Measurements from ENCODE around the gene GLI2. TPM values are rescaled to one million over a fixed set of nuclear protein-coding genes. Genes with fewer than 3 reads are reported as not detected.
A peak's percentile ranks its signal among the peaks of the same experiment; 100 is the strongest.

The GLI2 gene
- total RNA-seq, 1 donor from 2014 or later: not detected

DNA sequence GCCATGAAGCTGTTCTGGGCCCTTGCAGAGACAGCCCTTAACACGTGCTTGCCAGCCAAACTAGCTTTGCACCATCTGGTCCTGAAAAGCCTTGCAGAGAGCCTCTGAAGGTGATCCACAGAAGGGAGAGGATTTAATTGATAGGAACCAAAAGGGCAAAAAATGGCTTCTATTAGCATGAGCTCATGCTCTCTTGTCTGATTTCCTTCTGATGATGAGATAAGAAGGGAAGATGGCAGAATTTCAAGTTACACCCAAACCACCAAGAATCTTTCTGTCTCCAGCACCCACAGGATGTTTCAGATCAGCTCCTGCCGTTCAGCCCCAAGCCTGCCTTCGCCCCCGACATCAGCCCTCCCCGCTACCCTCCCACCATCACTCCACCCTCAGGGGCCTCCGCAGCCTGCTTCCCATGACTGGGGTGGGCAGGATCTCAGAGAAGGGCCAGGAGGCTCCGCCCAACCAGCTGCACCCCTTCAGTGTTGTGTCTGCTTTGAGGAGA lies 23.4 kb upstream of the GLI2 start:
- DNase-seq (ENCODE audit: low read depth, low spot score): no peak

DNA sequence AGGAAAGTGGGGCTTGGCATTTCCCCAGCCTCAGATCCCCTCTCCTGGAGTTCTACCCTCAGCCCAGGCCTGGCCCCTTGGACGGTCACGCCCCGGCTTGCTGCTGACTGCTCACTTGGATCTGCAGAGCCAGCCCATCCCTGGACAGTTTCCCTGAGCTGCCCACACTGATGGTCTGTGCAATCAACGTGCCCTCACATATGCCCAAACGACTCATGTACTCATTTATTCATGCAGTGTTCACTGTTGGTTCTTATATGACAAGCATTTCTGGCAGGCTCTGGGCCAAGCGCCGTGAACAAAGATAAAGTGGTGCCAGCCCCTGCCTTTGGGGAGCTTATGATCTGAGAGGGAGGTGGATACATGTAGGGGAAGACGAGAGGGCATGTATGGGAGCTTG lies 20.3 kb upstream of the GLI2 start:
- no peak for DNase-seq (ENCODE audit: low read depth, low spot score)

DNA sequence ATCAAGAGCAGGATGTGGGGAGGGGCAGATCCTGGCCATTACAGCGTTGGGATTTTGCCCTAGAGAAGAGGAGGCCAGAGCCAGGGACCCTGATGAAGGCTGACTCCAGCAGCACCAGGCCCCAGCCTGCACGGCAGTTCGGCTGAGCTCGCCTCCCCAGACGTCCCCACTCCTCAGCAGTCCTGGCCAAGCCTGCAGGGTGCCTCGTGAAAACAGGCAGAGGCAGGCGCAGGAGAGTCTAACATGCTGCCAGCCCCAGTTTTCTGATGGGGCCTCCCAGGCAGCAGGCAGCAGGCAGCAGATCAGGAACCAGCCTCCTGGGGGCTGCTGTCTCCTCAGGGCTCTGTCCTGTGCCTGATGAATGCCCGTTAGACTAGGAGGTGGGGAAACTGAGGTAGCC lies 19.7 kb upstream of the GLI2 start:
- DNase-seq (ENCODE audit: low read depth, low spot score): no peak

DNA sequence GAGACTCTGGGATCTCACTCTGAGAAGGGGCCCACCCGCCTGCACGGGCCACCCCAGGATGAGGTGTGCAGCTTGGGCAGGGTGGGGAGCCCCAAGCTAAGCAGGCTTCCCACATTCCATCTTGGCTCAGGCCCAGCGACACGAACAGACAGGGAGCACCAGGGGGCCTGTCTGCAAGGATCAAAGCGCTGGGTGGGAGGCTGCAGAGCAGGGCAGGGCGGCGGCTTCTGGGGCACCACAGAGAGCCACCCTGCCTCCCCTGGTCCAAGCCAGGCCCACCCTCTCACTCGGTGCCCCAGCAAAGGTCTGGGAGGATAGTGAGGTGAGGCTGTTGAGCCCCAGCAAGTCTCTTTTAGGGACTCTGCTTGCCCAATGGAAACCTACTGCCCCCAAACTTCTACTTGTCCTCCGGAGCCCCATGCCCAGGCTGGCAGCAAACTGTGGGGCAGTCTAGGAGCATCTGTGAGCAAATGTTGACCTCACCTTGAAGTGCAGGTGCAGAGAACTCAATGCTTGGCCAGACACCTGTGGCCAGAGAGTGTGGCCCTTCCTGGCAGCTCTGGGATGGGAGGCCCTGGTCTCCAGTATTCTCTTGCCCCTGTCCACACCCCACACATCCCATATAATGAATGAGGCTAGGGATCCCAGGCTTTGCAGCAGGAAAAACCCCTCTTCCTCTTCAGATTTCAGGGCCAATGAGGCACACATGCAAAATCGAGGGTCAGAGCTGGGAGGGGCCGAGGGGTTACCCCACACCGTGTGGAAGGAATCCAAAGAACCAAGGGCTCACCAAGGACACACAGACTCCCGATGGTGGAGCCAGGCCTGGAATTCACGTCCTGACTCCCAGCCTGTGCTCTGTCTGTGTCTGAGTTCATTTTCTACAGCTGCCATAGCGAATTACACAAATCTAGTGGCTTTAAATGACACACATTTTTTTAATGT lies 18.8 kb upstream of the GLI2 start:
- DNase-seq (ENCODE audit: low read depth, low spot score): no peak

DNA sequence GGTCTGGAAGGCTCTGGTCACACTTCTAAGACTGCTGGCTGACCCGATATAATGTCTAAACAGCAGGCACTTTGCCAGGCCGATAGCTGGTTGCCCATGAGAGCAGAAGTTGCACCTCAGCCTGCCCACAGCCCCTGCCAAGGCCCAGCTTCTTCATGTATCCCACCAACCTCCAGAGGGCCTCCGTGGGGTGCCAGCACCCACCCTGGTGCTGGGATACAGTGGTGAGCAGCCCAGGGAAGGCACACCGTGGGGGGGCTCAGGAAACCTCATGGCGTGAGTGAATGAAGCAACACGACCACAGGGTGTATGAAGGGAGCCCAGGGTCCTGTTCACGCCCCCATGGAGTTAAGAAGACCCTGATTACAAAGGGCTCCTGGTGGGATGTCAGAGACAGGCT lies 16.2 kb upstream of the GLI2 start:
- no peak for DNase-seq (ENCODE audit: low read depth, low spot score)

DNA sequence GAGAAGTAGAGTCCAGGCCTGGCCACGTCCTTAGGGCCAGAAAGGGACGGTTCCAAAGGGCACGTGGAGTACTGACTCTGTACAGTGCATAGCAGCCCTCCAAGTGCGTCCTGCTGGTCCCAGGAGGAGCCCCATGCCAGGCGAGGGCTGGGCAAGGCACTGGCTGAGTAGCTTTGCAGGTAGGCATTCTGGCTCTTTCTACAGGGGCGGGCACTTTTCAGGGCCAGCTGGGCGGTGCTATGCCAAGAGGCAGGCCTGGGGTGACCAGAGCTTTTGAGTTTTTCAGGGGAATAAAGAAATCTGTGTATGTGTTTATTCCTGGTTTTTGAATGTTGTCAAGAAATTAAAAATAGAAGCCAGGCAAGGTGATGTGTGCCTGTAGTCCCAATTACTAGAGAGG lies 15.4 kb upstream of the GLI2 start:
- no peak for DNase-seq (ENCODE audit: low read depth, low spot score)

DNA sequence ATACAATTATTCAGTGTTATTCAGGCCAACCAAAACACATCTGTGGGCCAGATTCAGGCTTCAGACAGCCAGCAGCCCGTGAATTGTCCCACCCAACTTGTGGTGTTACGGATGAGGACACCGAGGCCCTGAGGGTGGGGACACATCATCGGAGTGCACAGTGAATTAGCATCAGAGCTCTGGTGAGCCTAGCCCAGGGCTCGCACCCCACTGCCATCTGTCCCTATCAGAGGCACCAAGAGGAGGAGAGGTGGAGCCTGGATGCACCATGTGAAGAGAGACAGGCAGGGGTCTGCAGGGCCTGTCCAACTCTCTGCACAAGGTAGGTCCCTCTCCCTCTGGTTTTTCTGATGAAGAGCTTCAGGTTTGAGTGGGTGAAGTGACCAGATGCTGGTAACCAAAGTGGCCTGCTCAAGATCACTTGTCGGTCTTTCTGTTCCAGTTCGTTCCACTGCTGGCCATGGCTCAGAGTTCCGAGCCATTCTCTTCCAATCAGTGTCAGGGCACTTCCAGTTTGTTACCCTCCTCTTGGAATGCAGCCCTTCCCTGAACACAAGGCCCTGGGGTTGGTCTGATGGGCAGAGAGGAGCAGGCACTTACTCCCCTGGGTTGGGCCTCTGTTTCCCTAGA lies 14.8 kb upstream of the GLI2 start:
- DNase-seq (ENCODE audit: low read depth, low spot score): no peak

DNA sequence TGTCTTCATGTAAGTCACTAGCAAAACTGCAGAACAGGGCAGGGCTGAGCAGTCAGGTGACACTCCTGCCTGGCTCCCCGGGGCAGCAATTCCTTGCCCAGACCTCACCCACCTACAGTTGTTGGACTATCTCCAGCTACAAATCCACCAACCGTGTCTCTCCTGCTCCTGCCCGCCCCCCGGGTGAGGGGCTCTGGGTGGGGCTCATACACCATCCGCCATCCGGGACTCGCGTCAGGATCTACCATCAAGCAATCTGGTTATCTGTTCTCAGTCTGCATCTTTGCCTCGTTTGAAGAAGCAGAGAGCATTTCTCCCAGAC lies 13.5 kb upstream of the GLI2 start:
- DNase-seq (ENCODE audit: low read depth, low spot score): no peak

DNA sequence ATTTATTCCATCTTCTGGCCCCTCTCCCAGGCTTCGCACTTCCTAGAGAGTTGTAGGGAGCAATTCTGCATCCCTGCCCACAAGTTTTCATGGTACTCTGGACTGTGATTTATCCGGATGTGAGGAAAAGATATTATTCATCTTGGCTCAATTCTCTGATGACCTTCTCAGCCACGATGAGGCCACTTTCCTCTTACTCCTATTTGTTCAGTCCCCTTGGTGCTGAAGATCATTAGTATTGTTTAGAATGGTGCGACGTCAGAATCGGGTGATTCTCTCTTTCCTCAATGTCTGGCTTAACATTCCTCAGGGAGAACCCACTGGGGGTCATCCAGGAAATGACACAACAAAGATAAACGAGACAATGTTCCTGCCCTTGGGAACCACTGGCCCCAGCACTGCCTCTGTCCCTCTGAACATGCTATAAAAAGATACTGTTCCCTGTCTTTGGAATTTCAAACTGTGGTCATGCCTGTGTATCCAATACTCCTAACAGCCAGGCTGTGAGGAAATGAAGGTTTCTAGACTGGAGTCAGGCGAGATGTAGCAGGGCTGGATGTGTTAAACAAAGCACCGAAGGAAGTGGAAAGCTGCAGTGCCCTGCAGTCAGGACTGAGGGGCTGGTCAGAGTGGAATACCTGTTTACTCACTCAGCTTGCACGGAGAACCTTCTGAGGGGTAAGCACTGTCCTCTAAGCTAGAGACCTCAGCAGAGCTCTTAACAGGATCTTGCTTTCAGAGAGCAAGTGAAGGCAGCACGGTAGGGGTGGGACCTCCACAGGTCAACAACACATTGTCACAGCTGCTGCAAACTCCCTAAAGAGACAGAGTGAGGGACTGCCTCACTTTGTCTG lies 12.9 kb upstream of the GLI2 start:
- DNase-seq (ENCODE audit: low read depth, low spot score): peak; percentile 33

DNA sequence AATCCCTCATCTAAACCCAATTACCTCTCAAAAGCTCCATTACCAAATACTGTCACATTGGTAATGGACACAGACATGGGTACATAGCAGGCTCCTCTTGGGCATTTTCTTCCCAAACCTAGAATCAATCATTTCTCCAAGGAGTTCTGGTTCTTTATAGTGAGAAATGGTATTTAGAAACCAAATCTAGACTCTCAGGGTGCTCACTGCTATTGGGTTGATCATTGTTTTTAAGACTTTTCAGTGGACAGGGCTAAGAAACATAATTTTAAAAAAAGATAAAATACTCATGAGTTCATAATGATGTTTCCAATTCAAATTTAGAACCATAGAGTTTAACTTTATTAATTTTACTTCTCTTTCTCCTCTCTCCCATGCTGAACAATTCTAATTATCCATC lies 9.4 kb upstream of the GLI2 start:
- no peak for DNase-seq (ENCODE audit: low read depth, low spot score)

DNA sequence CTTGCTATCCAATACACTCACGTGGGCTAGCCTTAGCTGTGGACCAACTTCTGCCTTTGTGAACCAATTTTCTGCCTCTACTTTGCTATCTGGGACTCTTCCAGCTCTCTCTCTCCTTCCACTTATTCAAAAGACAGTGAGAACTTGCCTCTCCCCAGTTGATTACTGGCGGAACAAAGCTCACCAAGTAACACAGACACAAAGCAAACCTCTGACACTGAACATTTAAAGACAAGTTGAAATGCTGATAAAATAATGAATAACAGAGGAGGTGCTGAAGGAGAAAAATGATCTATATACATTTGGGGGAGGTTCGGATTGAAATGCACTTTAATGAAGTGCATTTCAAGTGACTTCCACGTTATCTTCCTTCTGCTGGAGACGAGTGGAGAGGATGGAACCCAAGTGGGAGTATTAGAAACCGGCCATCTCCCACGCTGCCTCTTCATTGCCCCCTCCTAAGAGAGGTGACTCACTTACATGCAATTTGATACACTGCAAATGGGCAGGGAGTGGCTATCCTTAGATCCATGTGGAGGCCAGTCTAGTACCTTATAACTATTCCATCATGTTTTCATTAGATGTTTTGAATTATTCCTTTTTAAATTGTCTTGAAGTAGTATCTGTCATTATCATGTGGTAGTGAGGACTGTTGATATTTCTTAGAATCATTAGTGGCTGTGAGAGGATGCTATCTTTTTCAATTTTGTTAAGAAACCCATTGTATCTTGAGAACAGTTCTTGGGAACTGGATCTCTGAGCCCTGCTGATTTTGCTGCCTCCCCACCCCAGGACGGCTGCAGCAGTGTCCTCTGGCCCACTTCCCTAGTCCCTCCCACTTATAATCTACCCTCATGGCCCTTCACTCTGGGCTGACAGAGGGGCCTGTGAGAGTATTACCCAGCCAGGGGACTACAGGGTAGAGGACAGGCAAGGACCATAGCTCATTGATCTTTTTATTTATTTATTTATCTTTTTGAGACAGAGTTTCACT lies 6.0 kb upstream of the GLI2 start:
- no peak for DNase-seq (ENCODE audit: low read depth, low spot score)

DNA sequence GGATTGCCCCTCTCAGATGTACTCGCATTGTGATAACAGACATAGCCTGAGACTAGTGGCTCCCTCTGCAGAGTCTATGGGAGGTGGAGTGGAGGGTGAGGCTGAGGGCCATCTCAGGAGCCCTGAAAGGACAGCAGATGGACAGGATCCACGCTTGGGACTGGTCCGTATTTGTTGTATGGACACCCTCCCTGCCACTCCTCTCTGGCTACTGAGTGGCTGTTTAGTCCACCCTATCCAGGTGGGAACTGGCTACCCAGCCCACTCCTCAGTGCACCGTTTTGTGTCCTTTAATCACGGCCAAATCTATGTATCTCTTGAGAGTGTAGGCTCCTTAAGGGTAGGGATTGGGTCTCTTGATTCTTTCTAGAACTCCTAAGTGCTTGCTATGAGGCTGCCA lies 4.5 kb upstream of the GLI2 start:
- no peak for DNase-seq (ENCODE audit: low read depth, low spot score)

DNA sequence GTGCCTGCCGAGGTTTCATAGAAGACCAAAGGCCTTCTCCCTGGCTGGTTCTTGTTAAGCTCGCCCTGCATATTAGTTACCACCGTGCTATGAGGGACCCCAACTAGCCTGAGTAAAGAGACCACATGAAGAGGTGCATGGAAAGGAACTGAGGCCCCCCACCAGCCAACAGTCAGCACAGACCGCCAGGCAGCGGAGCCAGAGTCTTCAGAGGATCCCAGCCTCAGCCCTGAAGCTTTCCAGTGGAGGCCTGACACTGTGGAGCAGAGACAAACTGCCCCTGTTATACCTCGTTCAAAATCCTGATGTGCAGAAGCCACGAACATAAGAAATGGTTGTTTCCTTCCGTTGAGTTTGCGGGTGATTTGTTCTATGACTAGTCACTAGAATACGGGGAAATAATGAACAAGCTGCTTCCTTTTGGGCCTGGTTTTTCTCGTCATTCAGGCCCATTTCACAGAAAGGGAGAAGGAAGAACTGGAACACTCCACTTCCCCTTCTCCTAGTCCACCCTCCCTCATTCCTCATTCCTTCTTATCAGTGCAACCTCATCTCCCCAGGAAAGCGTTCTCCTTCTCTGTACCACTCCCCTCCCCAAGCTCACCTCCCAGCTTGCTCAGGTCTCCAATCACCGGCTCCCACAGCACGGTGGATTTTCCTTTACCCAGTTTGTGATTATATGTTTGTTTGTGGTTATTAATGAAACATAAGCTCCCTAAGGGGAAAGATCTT lies 3.0 kb upstream of the GLI2 start:
- DNase-seq (ENCODE audit: low read depth, low spot score): no peak

DNA sequence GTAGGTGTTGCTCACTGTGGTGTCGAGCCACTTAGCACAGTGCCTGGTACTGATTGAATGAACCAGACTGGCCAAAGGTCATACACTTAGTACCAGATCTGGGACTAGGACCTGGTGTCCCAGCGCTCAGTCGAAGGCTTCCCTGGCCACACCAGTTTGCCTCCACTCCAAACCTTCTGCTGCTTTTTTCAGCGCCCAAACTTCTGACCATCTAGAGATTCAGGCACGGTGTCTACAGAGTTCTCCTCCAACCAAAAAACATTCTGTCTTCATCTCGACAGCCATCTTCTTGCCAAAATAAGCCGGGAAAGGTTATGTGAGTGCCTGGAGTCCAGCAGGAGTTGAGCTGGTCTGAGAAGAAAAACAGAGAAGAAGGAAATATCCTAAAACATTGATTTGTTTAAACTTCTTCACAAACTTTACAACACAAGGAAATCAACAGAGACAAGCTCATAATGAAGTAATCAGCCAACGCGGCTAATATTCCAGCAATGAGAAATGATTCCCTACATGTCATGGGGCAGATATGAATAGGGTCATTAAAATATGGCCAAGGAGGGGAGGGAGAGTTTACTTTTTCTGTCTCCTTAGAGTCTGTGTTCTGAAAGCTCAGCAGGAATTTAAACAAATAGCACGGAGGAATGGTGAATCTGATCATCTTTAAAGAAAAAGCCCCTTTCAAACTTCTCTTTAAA lies 2.3 kb upstream of the GLI2 start:
- DNase-seq (ENCODE audit: low read depth, low spot score): no peak

DNA sequence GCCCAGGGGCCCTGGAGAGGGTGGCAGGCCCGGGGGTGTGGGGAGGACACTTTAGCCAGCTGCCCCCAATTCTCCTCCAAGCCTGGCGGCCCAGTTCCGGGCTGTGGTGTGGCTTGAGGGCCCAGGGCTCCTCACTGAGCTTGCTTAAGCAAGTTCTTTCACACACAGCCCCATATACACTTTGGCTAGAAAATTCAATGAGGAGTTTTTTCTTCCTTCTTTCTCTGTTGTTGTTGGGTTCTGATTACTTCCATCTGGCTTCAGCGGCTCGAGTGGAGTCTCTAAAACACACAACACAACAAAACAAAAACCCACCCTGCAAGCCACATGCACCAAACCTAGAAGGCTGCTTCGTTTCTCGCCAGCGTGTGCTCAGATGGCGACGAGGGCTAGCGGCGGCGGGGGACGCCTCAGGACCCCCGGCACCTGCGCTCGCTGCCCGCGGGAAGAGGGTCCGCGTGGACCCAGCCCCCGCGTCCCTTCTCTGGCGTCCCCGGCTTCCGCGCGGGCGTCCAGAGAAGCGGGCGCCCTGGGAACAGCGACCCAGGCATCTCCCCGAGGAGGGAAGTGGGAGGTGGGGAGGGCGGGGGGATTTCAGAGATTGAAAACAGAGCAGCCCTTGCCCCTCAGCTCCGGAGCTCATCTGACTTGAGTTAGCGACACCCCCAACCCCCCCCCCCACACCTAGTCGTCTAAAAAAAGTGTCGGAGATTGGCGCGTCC lies 577 bp upstream of the GLI2 start:
- no peak for DNase-seq (ENCODE audit: low read depth, low spot score)

DNA sequence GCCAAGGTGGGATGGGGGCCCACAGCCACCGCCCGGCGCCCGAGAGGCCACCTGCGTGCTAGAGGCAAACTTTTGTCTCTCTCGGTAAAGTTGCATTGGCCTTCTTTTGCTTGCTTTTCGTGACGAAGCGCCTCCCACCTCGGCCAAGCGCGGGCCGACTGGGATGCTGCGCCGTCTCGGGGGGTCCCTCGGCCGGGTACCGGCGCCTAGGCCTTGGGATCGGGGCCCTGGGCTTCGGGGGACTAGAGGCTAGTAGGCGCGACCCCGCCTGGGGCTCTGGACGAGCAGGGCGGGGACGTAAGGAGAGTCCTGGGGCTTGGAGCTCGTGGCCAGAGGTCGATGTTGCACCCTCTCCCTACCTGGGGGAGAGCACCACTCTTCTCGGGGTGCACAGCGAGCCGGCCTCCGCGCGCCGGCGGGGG lies 545 bp downstream of the GLI2 start:
- no peak for DNase-seq (ENCODE audit: low read depth, low spot score)

DNA sequence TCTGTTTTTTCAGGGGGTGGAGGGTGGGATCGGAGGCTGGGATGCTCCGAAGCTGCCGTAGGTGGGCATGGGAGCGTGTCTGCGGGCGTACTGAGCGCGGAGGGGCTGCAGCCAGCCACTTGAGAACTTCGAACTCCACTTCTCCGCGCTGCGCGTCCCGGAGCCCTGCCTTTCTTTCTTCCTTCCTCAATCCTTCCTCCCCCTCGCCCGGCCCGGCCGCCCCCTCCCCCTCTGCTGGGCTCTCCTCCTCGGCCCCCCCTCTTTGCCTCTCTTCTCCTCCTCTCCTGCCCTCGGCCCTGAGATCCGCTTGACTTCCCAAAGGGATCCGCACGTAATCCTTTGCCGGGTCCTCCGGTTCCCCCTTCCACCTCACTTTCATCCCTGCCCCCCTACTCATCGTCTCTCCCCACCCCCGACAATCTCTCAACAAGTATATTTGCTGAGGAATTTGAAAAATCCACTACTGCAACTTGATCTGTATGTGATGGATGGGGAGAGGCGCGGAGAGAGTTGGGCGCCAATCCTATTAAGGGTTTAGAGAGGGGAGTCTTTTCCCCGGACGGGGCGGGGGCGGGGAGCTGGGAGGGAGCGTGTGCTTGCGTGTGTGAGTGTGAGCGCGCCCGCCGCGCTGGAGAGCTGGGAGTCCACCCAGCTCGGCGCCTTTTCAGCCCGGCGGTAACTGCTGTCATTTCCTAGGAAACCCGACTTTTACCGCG lies 1.1 kb downstream of the GLI2 start:
- no peak for DNase-seq (ENCODE audit: low read depth, low spot score)
